Lower leg skin (tissue), 3 donors: ENCODE measurements around the gene EPB41.
"Not testable (repeated sequence)": the region's sequence is repeated elsewhere in the genome, so short reads cannot be mapped to it uniquely, and the experiment has no call there.

Experiments
- POLR2A ChIP-seq, 2 donors: fragments of 450-650 bp; IDR thresholded peaks; one replicate each; pipeline ENCODE4 v1.6.1; 2016 to 2017; ENCODE audit warnings: antibody characterized with exemption in 2 of 2, mild to moderate bottlenecking in 1 of 2, moderate library complexity in 1 of 2
- TF ChIP-seq, protein P1 (sequence below), 3 donors: fragments of 450-650 bp; IDR thresholded peaks; one replicate each; pipeline ENCODE4 v1.5.1; 2016; ENCODE audit warnings: antibody characterized with exemption in 3 of 3, mild to moderate bottlenecking in 3 of 3, moderate library complexity in 2 of 3

DNA sequence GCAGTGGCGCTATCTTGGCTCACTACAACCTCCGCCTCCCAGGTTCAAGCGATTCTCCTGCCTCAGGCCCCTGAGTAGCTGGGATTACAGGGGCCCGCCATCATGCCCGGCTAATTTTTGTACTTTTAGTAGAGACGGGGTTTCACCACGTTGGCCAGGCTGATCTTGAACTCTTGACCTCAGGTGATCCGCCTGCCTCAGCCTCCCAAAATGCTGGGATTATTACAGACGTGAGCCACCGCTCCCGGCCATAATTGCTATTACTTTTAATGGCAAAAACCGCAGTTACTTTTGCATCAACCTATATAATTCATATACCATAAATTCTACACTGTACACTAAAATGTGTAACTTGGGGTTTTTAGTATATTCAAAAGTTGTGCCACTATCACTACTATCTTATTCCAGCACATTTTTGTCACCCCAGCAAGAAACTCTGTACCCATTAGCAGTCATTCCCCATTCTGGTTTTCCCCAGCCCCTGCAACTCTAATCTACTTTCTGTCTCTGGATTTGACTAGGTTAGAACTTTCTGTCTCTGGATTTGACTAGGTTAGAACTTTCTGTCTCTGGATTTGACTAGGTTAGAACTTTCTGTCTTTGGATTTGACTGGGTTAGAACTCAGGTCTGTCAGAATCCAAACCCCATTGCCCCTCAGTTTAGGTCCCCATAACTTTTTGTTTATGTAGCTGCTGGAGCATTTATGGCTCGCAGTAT lies 47.9 kb downstream of the EPB41 start:
- TF ChIP-seq, protein P1, sequence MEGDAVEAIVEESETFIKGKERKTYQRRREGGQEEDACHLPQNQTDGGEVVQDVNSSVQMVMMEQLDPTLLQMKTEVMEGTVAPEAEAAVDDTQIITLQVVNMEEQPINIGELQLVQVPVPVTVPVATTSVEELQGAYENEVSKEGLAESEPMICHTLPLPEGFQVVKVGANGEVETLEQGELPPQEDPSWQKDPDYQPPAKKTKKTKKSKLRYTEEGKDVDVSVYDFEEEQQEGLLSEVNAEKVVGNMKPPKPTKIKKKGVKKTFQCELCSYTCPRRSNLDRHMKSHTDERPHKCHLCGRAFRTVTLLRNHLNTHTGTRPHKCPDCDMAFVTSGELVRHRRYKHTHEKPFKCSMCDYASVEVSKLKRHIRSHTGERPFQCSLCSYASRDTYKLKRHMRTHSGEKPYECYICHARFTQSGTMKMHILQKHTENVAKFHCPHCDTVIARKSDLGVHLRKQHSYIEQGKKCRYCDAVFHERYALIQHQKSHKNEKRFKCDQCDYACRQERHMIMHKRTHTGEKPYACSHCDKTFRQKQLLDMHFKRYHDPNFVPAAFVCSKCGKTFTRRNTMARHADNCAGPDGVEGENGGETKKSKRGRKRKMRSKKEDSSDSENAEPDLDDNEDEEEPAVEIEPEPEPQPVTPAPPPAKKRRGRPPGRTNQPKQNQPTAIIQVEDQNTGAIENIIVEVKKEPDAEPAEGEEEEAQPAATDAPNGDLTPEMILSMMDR (IDR thresholded peaks at IDR 0.05): not testable (repeated sequence)
- TF ChIP-seq POLR2A (IDR thresholded peaks at IDR 0.05): not testable (repeated sequence)
